Mucosa of gallbladder (tissue), 1 donor: ENCODE measurements around the gene SUMO2. TPM values are rescaled to one million over a fixed set of nuclear protein-coding genes. Genes with fewer than 3 reads are reported as not detected.
A peak's percentile ranks its signal among the peaks of the same experiment; 100 is the strongest.
"Not testable (repeated sequence)": the region's sequence is repeated elsewhere in the genome, so short reads cannot be mapped to it uniquely, and the experiment has no call there.

Experiments used
- DNase-seq: peaks from one replicate; pipeline ENCODE4 v3.0.0-alpha.2; 2020; ENCODE audit warnings: low spot score
- total RNA-seq: library from RNA; stranded (reverse); gene quantifications from one replicate; pipeline ENCODE4 v1.2.1, GENCODE V29; 2021
- donor health status: DM: no; HTN: no; CAD: no.

SUMO2 gene
- total RNA-seq, 1 donor from 2014 or later, result 353 TPM

- no peak for DNase-seq
Observed at GRCh38 chr17:75144816-75145512, 37.8 kb downstream of the SUMO2 start.

GRCh38 chr17:75142236-75142971, 40.4 kb downstream of the SUMO2 start:
- DNase-seq, result no peak

- no peak for DNase-seq
Observed at GRCh38 chr17:75138519-75138918, 44.2 kb downstream of the SUMO2 start.

GRCh38 chr17:75137762-75138161, 45.0 kb downstream of the SUMO2 start:
- DNase-seq, result not testable (repeated sequence)

- no peak for DNase-seq
Observed at GRCh38 chr17:75135946-75136345, 46.8 kb downstream of the SUMO2 start.

GRCh38 chr17:75135452-75135851, 47.3 kb downstream of the SUMO2 start:
- DNase-seq, result no peak

- not testable (repeated sequence) for DNase-seq
Observed at GRCh38 chr17:75133607-75134347, 49.0 kb downstream of the SUMO2 start.

GRCh38 chr17:75133001-75133400, 49.8 kb downstream of the SUMO2 start:
- no peak for DNase-seq

- not testable (repeated sequence) for DNase-seq
Observed at GRCh38 chr17:75132018-75133000, 50.5 kb downstream of the SUMO2 start.

GRCh38 chr17:75131278-75132017, 51.3 kb downstream of the SUMO2 start, which contains the start of gene NT5C:
TSS of gene NT5C (minus strand) at chr17:75131742. CDS start at chr17:75131707, 35 bp downstream.
- DNase-seq, result peak; percentile 73

GRCh38 chr17:75130632-75131277, 52.0 kb downstream of the SUMO2 start:
- DNase-seq, result no peak

- DNase-seq, result no peak
Observed at GRCh38 chr17:75130059-75130631, 52.6 kb downstream of the SUMO2 start.

GRCh38 chr17:75129576-75129975, 53.2 kb downstream of the SUMO2 start:
- no peak for DNase-seq

- no peak for DNase-seq
Observed at GRCh38 chr17:75128694-75129505, 53.9 kb downstream of the SUMO2 start.

GRCh38 chr17:75127936-75128335, 54.8 kb downstream of the SUMO2 start:
- not testable (repeated sequence) for DNase-seq

- DNase-seq, result no peak
Observed at GRCh38 chr17:75126954-75127353, 55.8 kb downstream of the SUMO2 start.

GRCh38 chr17:75125984-75126383, 56.8 kb downstream of the SUMO2 start:
- DNase-seq, result no peak

GRCh38 chr17:75124819-75125162, 58.0 kb downstream of the SUMO2 start:
- DNase-seq, result no peak
